ENCODE results near the gene ZNF367. TPM values are rescaled to one million over a fixed set of nuclear protein-coding genes. Genes with fewer than 3 reads are reported as not detected.

Gene ZNF367
- total and polyA plus RNA-seq, 7 experiments from 2014 or later = 0.71 to 22.9 (median 4.4) TPM

DNA sequence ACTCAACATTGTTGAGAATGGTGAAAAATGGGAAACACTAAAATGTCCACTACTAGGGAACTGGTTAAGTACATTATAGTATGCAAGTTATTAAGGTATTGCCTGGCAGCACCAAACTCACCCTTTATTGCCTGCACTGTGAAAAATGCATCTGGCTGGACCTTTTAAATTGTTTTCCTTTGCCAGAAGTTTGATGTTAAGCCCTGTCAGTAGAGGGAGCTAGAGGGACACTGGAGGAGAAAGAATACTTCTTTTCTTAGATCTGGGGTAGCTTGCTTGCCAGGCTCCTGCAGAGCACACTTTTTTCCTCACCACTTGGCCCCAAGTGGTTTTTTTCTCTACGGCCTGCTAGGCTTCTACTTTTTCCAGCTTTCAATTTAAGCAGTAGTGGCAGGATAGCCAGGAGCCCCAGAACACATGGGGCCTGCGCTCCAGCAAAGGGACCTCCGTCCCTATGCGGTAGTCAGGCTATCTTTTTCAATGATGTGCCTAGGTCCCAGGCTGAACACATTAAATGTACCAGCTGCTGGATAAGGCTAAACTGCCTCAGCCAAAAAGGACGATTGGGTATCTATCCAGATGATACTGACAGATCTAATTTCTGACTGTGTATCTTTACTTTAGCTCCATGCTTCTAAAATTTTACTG is 23.8 kb upstream of the ZNF367 start:
- H3K4me1 Mint-ChIP-seq = no peaks in the 10 kb centered on the region
- H3K4me3 Mint-ChIP-seq = no peak overlapping the region
- ATAC-seq = no peak
- H3K4me3 ChIP-seq (ENCODE audit: low read length) = no peak overlapping the region
- peaks cover 0 to 2% (median 0%) of the 10 kb centered on the region in 11 donors for H3K9me3 Mint-ChIP-seq
- H3K27ac Mint-ChIP-seq = no peak overlapping the region
- peak in 1 of 9 donors; percentile 13 for DNase-seq
- intact Hi-C loops (cut with micrococcal nuclease) = loop anchor here (1.0 to 2.0 kb wide), 3 partner anchors 115 to 209 kb away; no protein-coding TSS in a partner anchor
- no peaks in the 10 kb centered on the region for H3K27me3 ChIP-seq (ENCODE audit: control insufficient read depth in 2 of 2, insufficient read depth in 2 of 2, low read length in 2 of 2)
- peaks cover 0 to 14% (median 0%) of the 10 kb centered on the region in 5 donors for H3K27me3 Mint-ChIP-seq
- no peak overlapping the region for H3K27ac ChIP-seq (ENCODE audit: low read depth, low read length)
- no peaks in the 10 kb centered on the region for H3K9me3 ChIP-seq (ENCODE audit: control insufficient read depth in 2 of 3, low read length in 3 of 3)
- POLR2A ChIA-PET = interaction anchor here (1.0 to 1.4 kb wide), 2 partner anchors 9 to 125 kb away, joined by 3 to 4 read pairs; no protein-coding TSS in a partner anchor
- H3K36me3 Mint-ChIP-seq = no peaks in the 10 kb centered on the region
- H3K4me1 ChIP-seq (ENCODE audit: control insufficient read depth in 2 of 2, insufficient read depth in 2 of 2, low read length in 2 of 2) = no peaks in the 10 kb centered on the region
- CTCF ChIA-PET = interaction anchor here (1.1 kb wide), 1 partner anchor 29 kb away, joined by 3 read pairs; no protein-coding TSS in a partner anchor
- H3K36me3 ChIP-seq (ENCODE audit: control insufficient read depth in 2 of 3, insufficient read depth in 3 of 3, low read length in 3 of 3) = no peaks in the 10 kb centered on the region

- H3K4me3 Mint-ChIP-seq = no peak overlapping the region
- no peak for DNase-seq
- no peak for ATAC-seq
- Histone ChIP-seq H3K36me3 (ENCODE audit: control insufficient read depth in 2 of 3, insufficient read depth in 3 of 3, low read length in 3 of 3) (no peaks in the 10 kb centered on the region), H3K4me3 (ENCODE audit: low read length) (no peak overlapping the region), H3K27ac (ENCODE audit: low read depth, low read length) (no peak overlapping the region), H3K4me1 (ENCODE audit: control insufficient read depth in 2 of 2, insufficient read depth in 2 of 2, low read length in 2 of 2) (no peaks in the 10 kb centered on the region), H3K9me3 (ENCODE audit: control insufficient read depth in 2 of 3, low read length in 3 of 3) (no peaks in the 10 kb centered on the region), H3K27me3 (ENCODE audit: control insufficient read depth in 2 of 2, insufficient read depth in 2 of 2, low read length in 2 of 2) (no peaks in the 10 kb centered on the region)
- H3K36me3 Mint-ChIP-seq = no peaks in the 10 kb centered on the region
- intact Hi-C loops (cut with micrococcal nuclease) = loop anchor here in 1 of 2 donors (1.0 to 2.0 kb wide), 2 partner anchors 113 to 210 kb away; no protein-coding TSS in a partner anchor
- H3K27ac Mint-ChIP-seq = no peak overlapping the region
- H3K27me3 Mint-ChIP-seq = peaks cover 0 to 4% (median 0%) of the 10 kb centered on the region in 5 donors
- peaks cover 0 to 5% (median 0%) of the 10 kb centered on the region in 7 donors for H3K4me1 Mint-ChIP-seq
- peaks cover 0 to 2% (median 0%) of the 10 kb centered on the region in 11 donors for H3K9me3 Mint-ChIP-seq
- POLR2A ChIA-PET = interaction anchor here (0.6 to 0.9 kb wide), 3 partner anchors 8 to 19 kb away, joined by 3 to 4 read pairs (median 3); no protein-coding TSS in a partner anchor
- CTCF ChIA-PET = interaction anchor here (0.6 kb wide), 1 partner anchor 115 kb away, joined by 3 read pairs; no protein-coding TSS in a partner anchor
Observed at GRCh38 chr9:96440671-96441199, 22.6 kb upstream of the ZNF367 start.

DNA sequence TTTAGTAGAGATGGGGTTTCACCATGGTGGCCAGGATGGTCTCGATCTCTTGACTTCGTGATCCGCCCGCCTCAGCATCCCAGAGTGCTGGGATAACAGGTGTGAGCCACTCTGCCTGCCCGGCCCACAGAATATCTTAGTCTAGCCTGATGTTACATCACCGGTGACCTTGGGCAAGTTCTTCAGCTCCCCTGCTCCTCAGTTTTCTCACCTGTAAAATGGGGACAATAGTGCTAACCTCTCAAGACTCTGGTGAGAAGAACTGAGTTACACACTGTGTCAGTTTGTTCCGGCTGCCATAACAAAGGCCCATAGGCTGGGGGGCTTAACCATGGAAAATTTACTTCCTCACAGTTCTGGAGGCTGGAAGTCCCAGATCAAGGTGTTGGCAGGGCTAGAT is 19.3 kb upstream of the ZNF367 start:
- H3K9me3 Mint-ChIP-seq = peaks cover 0 to 2% (median 0%) of the 10 kb centered on the region in 11 donors
- intact Hi-C loops (cut with micrococcal nuclease) = no loop called here
- DNase-seq (no peak), ATAC-seq (no peak)
- ChIA-PET CTCF (no interaction called here), POLR2A (no interaction called here)
- H3K4me3 Mint-ChIP-seq = no peak overlapping the region
- peaks cover 0 to 4% (median 0%) of the 10 kb centered on the region in 5 donors for H3K36me3 Mint-ChIP-seq
- Histone ChIP-seq H3K4me1 (ENCODE audit: control insufficient read depth in 2 of 2, insufficient read depth in 2 of 2, low read length in 2 of 2) (no peaks in the 10 kb centered on the region), H3K9me3 (ENCODE audit: control insufficient read depth in 2 of 3, low read length in 3 of 3) (no peaks in the 10 kb centered on the region), H3K36me3 (ENCODE audit: control insufficient read depth in 2 of 3, insufficient read depth in 3 of 3, low read length in 3 of 3) (no peaks in the 10 kb centered on the region), H3K27ac (ENCODE audit: low read depth, low read length) (no peak overlapping the region), H3K27me3 (ENCODE audit: control insufficient read depth in 2 of 2, insufficient read depth in 2 of 2, low read length in 2 of 2) (no peaks in the 10 kb centered on the region), H3K4me3 (ENCODE audit: low read length) (no peak overlapping the region)
- H3K4me1 Mint-ChIP-seq = peaks cover 0 to 5% (median 0%) of the 10 kb centered on the region in 7 donors
- no peak overlapping the region for H3K27ac Mint-ChIP-seq
- H3K27me3 Mint-ChIP-seq = peaks cover 0 to 9% (median 0%) of the 10 kb centered on the region in 5 donors

DNA sequence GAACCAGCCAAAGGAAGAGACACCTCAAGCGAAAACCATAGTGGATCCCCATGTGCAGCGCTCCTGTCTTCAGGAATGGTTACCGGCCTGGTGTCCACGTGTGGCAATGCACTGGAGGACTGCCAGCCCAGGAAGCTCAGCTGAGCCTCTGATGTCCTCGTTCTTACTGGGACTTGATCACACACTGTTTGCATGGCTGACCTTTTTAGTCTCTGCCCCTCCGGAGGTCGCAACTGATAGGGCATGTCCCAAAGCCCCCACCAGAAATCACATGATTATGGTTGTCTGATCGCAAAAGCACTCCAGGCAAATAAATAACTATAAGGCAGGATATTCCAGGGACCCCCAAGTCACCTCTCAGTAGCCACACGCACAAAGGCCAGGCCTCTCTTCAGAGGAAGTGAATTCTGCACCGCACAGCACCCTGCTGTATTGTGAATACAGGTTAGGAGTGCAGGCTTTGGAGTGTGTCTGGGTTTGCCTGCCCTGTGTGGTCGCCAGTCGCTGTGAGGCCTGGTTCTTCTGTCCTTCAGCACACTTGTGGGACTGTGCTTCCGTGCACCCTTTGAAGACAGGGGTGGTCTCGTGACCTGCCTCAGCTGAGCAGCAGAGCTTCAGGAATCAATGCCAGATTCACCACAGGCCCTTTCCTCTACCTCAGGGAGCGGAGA is 18.4 kb upstream of the ZNF367 start:
- CTCF ChIA-PET = no interaction called here
- Mint-ChIP-seq H3K4me1 (peaks cover 0 to 5% (median 0%) of the 10 kb centered on the region in 7 donors), H3K9me3 (peaks cover 0 to under 1% (median 0%) of the 10 kb centered on the region in 11 donors), H3K27me3 (peaks cover 0 to 9% (median 0%) of the 10 kb centered on the region in 5 donors), H3K36me3 (peaks cover 0 to 4% (median 0%) of the 10 kb centered on the region in 5 donors), H3K4me3 (no peak overlapping the region), H3K27ac (no peak overlapping the region)
- no peak overlapping the region for H3K27ac ChIP-seq (ENCODE audit: low read depth, low read length)
- H3K9me3 ChIP-seq (ENCODE audit: control insufficient read depth in 2 of 3, low read length in 3 of 3) = no peaks in the 10 kb centered on the region
- no peaks in the 10 kb centered on the region for H3K36me3 ChIP-seq (ENCODE audit: control insufficient read depth in 2 of 3, insufficient read depth in 3 of 3, low read length in 3 of 3)
- POLR2A ChIA-PET = interaction anchor here (1.0 kb wide), 1 partner anchor 23 kb away, joined by 3 read pairs; no protein-coding TSS in a partner anchor
- no peak overlapping the region for H3K4me3 ChIP-seq (ENCODE audit: low read length)
- ATAC-seq (peak; percentile 34), DNase-seq (no peak)
- intact Hi-C loops (cut with micrococcal nuclease) = no loop called here
- no peaks in the 10 kb centered on the region for H3K4me1 ChIP-seq (ENCODE audit: control insufficient read depth in 2 of 2, insufficient read depth in 2 of 2, low read length in 2 of 2)
- H3K27me3 ChIP-seq (ENCODE audit: control insufficient read depth in 2 of 2, insufficient read depth in 2 of 2, low read length in 2 of 2) = no peaks in the 10 kb centered on the region

- Mint-ChIP-seq H3K27me3 (peaks cover 0 to 9% (median 0%) of the 10 kb centered on the region in 5 donors), H3K9me3 (no peaks in the 10 kb centered on the region), H3K4me3 (no peak overlapping the region), H3K27ac (no peak overlapping the region), H3K4me1 (peaks cover 0 to 5% (median 0%) of the 10 kb centered on the region in 7 donors), H3K36me3 (peaks cover 0 to 4% (median 0%) of the 10 kb centered on the region in 5 donors)
- Histone ChIP-seq H3K4me3 (ENCODE audit: low read length) (no peak overlapping the region), H3K9me3 (ENCODE audit: control insufficient read depth in 2 of 3, low read length in 3 of 3) (no peaks in the 10 kb centered on the region), H3K27me3 (ENCODE audit: control insufficient read depth in 2 of 2, insufficient read depth in 2 of 2, low read length in 2 of 2) (no peaks in the 10 kb centered on the region), H3K27ac (ENCODE audit: low read depth, low read length) (no peak overlapping the region), H3K4me1 (ENCODE audit: control insufficient read depth in 2 of 2, insufficient read depth in 2 of 2, low read length in 2 of 2) (no peaks in the 10 kb centered on the region), H3K36me3 (ENCODE audit: control insufficient read depth in 2 of 3, insufficient read depth in 3 of 3, low read length in 3 of 3) (no peaks in the 10 kb centered on the region)
- POLR2A ChIA-PET = interaction anchor here (1.0 to 1.6 kb wide), 2 partner anchors 13 to 22 kb away, joined by 3 to 5 read pairs; no protein-coding TSS in a partner anchor
- intact Hi-C loops (cut with micrococcal nuclease) = no loop called here
- ATAC-seq = peak; percentile 75
- CTCF ChIA-PET = no interaction called here
- no peak for DNase-seq
Observed at GRCh38 chr9:96436063-96436455, 17.9 kb upstream of the ZNF367 start.

GRCh38 chr9:96435345-96435744 is 17.2 kb upstream of the ZNF367 start:
- no peak for DNase-seq
- peaks cover 0 to 10% (median 0%) of the 10 kb centered on the region in 5 donors for H3K27me3 Mint-ChIP-seq
- H3K4me3 Mint-ChIP-seq = no peak overlapping the region
- H3K4me3 ChIP-seq (ENCODE audit: low read length) = no peak overlapping the region
- ATAC-seq = no peak
- peak overlapping the region in 1 of 9 donors; percentile 10 for H3K27ac Mint-ChIP-seq
- H3K4me1 ChIP-seq (ENCODE audit: control insufficient read depth in 2 of 2, insufficient read depth in 2 of 2, low read length in 2 of 2) = no peaks in the 10 kb centered on the region
- POLR2A ChIA-PET = interaction anchor here (1.1 to 1.6 kb wide), 2 partner anchors 14 to 17 kb away, joined by 3 to 5 read pairs; no protein-coding TSS in a partner anchor
- H3K27ac ChIP-seq (ENCODE audit: low read depth, low read length) = no peak overlapping the region
- peaks cover 0 to 4% (median 0%) of the 10 kb centered on the region in 5 donors for H3K36me3 Mint-ChIP-seq
- CTCF ChIA-PET = no interaction called here
- no peaks in the 10 kb centered on the region for H3K36me3 ChIP-seq (ENCODE audit: control insufficient read depth in 2 of 3, insufficient read depth in 3 of 3, low read length in 3 of 3)
- H3K27me3 ChIP-seq (ENCODE audit: control insufficient read depth in 2 of 2, insufficient read depth in 2 of 2, low read length in 2 of 2) = no peaks in the 10 kb centered on the region
- intact Hi-C loops (cut with micrococcal nuclease) = no loop called here
- peaks cover 0 to 5% (median 0%) of the 10 kb centered on the region in 7 donors for H3K4me1 Mint-ChIP-seq
- no peaks in the 10 kb centered on the region for H3K9me3 Mint-ChIP-seq
- no peaks in the 10 kb centered on the region for H3K9me3 ChIP-seq (ENCODE audit: control insufficient read depth in 2 of 3, low read length in 3 of 3)
